HTR-8/SVneo (cell line): Measurements from ENCODE around the gene CIT.

Source experiments
- DNase-seq: peaks from one replicate; pipeline ENCODE4 v3.0.0; 2011; ENCODE audit warnings: low spot score, mixed read lengths; ENCODE audit not compliant: insufficient read length
- FAIRE-seq: peaks from 2 replicates; lab custom pipeline; 2011; peaks lifted over from hg19 to GRCh38; lab: Jason Lieb, UNC

CIT gene

GRCh38 chr12:119807380-119807779, 69.7 kb downstream of the CIT start:
- DNase-seq (no peak), FAIRE-seq (no peak)

- DNase-seq (peak; percentile 76), FAIRE-seq (peak; percentile 62)
These were observed 73.0 kb downstream of the CIT start for GRCh38 chr12:119804011-119804641.

- no peak for DNase-seq
These were observed 73.7 kb downstream of the CIT start for GRCh38 chr12:119803381-119803791.

DNA sequence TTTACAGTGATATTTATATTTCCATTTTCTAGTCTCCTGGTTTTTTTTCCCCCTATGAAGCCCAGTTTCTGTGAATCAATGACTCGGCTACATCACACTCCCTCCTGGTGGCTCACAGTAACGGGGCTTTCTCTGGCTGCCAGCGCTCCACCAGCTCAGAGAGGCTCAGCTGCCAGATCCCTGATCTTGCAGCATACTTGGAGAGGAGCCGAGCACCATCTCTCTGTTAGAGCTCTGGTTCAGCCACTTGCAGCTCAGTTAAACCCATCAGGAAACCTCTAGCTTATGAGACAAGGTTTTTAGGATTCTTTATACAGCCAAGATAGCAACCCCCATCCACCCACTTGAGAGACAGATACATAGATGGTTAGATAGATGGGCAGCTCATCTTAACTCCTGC, 74.6 kb downstream of the CIT start:
- DNase-seq: no peak
- no peak for FAIRE-seq

More at GRCh38 chr12:119803381-119803791, 73.7 kb downstream of the CIT start:
- no peak for FAIRE-seq

DNA sequence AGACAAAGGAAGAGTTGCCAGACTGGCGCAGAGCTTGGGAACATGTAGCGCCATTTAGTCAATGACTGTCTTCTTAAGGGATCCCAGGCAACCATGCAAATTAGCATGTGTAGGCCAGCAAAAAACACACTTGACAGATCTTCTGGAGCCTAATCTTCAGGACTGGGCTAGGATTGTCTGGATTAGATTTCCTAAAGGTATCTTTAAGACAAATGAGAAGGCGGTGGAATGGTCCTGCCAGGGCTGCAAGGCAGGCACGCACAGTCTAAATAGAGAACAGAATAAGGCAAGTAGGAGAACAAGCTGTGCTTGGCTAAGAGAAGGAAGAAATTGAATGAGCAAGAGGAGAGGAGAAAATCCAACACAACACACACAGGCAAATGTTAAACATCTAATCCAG, 80.0 kb downstream of the CIT start:
- FAIRE-seq (no peak), DNase-seq (no peak)

- no peak for DNase-seq
- no peak for FAIRE-seq
These were observed 80.8 kb downstream of the CIT start for GRCh38 chr12:119796292-119796691.

GRCh38 chr12:119791453-119791852, 85.7 kb downstream of the CIT start:
- no peak for FAIRE-seq

DNA sequence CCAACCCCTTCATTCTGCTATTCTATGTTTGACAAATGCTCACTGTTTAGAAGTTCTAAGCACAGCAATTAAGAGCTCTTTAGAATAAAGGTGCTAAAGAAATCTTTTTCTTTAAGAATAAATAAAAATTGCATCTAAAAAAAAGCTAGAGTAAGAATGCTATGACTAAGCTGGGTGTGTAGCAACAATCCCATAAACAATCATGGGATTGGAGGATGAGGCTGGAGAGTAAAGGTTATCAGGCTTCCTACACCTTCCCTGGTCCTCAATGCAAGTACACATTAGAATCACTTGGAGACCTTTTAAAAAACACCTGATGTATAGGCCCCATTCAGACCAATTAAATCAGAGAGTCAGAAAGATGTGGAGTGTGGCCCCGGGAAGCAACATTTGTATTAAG, 88.3 kb downstream of the CIT start:
- FAIRE-seq (no peak), DNase-seq (no peak)

More at GRCh38 chr12:119791453-119791852, 85.7 kb downstream of the CIT start:
- DNase-seq: no peak

GRCh38 chr12:119786539-119786938, 90.6 kb downstream of the CIT start:
- no peak for FAIRE-seq

DNA sequence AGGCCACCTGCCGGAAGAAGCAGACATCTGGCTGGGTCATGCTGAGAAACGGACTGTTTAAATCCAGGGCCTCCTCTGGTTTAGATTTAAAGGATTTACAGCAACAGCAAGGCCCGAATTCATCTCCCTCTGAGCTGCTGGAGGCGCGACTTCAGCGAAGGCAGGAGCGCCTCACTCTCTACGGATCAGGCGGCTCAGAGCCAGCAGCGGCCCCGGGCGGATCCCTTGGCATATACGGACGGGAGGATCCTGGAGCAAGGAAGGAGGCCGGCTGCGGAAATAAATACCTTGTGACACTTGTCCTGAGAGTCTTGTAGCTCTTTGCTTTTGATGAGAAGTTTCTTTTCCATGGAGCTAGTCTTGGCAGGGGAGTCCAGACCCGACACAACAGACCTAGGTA, 92.4 kb downstream of the CIT start:
- DNase-seq: no peak
- FAIRE-seq: no peak

More at GRCh38 chr12:119786539-119786938, 90.6 kb downstream of the CIT start:
- no peak for DNase-seq

- FAIRE-seq (no peak), DNase-seq (no peak)
These were observed 93.3 kb downstream of the CIT start for GRCh38 chr12:119783787-119784186.

DNA sequence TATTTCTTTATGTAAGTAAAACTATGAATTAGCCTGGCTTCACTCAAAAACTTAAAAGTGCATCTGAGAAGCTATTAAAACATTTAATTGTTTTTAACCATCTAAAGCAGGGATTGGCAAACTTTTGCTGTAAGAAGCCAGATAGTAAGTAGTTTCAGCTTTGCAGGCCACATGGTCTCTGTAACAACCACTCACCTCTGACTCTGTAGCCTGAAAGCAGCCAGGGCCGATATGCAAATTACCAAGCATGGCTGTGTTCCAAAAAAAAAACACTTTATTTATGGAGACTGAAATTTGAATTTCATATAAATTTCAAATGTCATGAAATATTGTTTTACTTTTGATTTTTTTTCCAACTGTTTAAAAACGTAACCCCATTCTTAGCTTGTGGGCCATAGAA, 95.3 kb downstream of the CIT start:
- DNase-seq (no peak), FAIRE-seq (no peak)

DNA sequence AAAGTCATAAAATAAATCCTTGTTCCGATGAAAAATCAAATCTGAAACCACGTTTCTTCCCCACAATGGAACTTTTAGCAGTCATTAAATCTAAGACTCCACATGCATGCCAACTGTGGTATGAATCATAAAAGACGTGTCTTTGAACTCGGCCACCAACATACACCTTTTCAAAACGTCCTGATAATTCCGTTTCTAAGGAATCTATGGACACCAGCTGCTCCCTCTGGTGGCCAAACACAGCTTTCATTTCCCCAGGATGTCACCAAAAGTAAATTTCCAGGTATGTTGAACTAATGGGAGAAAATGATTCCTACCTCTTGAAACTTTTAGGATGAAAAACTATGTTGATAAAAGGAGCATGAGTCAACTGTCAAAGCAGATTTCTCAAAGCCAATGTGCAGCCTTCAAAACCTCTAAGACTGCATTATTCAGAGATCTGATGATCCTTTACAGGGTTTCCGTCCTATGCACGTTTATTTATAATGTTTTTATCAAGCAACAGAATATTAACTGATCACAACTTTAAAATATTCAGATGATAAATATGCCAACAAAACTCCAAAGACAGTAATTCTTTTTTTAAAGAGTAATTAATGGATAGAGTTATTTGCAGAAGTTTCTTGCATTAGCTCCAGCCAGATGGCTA, 96.2 kb downstream of the CIT start:
- DNase-seq (peak; percentile 52), FAIRE-seq (no peak)

DNA sequence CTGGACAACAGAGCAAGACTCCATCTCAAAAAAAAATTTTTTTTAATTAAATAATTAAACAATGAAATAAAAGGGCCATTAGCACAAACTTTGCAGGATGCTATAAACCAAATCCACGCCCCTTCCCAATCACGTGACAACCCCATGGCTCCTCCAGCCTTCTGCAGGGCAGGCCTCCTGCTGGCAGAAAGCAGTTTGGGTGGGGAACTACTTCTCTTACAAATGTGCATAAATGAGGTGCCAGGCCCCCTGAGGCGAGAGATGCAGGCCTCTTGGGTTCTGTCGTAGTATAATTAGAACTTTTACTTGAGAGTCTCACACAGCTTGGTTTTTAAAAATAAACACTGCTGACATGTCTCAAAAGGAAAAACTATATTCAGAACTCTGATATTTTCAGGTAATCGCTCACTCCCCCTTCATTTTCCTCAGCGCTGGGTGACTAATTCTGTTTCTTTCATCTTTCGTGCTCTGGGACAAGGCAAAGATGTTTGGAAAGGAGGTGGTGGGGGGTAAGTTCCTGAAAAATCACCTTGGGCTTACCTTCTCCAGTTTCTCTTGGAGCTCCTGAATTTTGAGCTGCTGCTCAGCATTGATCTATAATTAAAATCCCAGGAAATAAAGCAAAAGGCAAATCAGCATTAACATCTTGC, 101.7 kb downstream of the CIT start:
- DNase-seq (no peak), FAIRE-seq (no peak)

DNA sequence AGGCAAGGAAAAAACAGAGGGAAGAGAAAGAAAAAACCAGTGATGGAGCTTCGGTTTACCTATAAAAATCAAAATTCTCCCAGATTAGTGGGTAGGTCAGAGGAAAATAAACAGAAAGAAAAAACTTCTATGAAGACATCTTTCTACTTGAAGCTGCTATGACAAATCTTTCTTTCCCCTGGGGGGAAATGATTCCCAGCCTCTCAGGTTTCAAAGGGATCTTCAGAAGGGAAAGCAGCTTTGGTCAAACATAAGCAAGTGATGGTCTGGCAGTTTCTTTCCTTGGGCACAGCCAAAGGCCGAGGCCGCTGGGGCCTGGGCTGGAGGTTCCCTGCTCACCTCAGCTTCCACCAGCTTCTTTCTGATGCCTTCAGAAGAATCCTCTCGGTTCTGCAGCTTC, 104.7 kb downstream of the CIT start:
- no peak for FAIRE-seq
- peak; percentile 40 for DNase-seq

DNA sequence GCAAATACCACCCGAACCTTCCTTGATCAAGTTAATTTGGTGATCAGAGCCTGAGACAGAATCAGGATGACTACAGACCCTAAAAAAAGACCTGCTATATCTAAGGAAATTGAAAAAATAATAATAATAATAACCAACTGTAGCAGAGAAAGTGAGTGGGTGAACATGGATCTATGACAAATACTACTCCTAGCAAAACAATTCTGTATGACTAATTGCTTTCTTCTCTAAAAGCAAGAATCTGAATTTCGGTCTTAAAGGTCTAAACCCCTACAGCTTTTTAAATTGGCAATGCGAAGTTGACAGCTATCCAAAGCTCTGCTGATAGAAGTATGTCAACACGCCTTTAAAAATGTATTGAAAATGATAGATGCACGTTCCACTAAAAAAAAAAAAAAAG, 107.0 kb downstream of the CIT start:
- FAIRE-seq (no peak), DNase-seq (no peak)

DNA sequence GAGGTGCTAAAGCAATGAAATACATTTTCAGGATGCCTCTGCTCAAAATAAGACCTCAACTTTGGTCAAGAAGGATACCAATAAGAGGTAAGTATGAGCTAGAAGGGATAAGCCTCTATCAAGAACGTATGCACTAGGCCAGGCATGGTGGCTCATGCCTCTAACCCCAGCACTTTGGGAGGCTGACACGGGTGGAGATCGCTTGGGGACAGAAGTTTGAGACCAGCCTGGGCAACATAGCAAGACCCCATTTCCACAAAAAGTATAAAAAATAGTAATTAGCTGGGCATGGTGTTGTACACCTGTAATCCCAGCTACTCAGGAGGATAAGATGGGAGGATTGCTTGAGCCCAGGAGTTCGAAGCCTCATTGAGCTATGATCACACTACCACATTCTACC, 114.5 kb downstream of the CIT start:
- DNase-seq (no peak), FAIRE-seq (no peak)

DNA sequence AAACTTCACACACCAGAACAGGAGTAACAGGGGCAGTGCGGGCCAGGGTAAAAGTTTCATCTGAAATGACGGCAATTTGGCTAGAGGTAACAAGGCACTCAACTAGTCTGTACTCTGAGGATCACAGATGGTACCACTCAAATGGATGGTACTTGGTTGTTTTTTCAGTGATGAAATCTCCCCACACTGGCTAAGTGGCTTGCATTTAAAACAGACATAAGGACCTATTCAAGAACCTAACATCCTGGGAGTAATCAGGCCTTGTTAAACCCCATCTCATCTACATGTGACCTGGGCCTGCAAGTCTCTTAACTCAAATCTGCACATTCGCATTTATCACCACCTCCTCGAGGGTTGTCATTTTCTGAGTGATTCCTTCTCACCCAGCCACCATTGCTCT, 118.4 kb downstream of the CIT start:
- DNase-seq (no peak), FAIRE-seq (no peak)

GRCh38 chr12:119758234-119758633, 118.9 kb downstream of the CIT start:
- FAIRE-seq (no peak), DNase-seq (no peak)

GRCh38 chr12:119751961-119752360, 125.2 kb downstream of the CIT start:
- no peak for FAIRE-seq
- no peak for DNase-seq

- no peak for FAIRE-seq
These were observed 127.5 kb downstream of the CIT start for GRCh38 chr12:119749666-119750065.

DNA sequence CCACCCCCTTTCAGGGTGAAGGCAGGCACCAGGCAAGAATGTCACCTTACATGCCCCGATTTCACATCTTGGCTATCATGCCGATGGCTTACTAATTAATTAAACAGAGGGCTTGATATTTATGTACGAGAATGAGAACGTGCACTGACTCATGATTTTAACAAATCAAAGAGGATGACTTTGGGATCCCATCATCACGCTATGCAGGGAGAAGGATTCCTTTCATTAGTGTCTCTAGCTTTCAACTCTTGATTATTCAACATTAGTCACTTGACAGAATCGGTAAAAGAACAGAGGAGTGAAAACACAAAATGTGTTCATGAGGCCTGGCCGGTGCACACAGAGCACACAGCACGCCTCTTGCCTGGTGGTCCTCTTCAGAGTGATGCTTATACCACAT, 128.6 kb downstream of the CIT start:
- FAIRE-seq: no peak
- DNase-seq: no peak

More at GRCh38 chr12:119749666-119750065, 127.5 kb downstream of the CIT start:
- DNase-seq: no peak
